Esophagus muscularis mucosa (tissue), 3 donors: ENCODE measurements around the gene BRCA2.

Experiments used
- POLR2A ChIP-seq: fragments of 450-650 bp; IDR thresholded peaks from one replicate; pipeline ENCODE4 v1.6.1; 2017; ENCODE audit warnings: antibody characterized with exemption, moderate library complexity, mild to moderate bottlenecking, low read depth
- TF ChIP-seq, protein P1 (sequence below), 3 experiments: fragments of 200-600 bp in 2 of 3; fragments of 450-650 bp in 1 of 3; sonication (generic) in 2 of 3; IDR thresholded peaks; one replicate each; pipeline ENCODE4 v1.5.1; 2017 to 2019; ENCODE audit warnings: antibody characterized with exemption in 3 of 3, mild to moderate bottlenecking in 2 of 3, moderate library complexity in 1 of 3

GRCh38 chr13:32330441-32330840, 15.1 kb downstream of the BRCA2 start:
- TF ChIP-seq POLR2A, result no peak
- TF ChIP-seq, protein P1, sequence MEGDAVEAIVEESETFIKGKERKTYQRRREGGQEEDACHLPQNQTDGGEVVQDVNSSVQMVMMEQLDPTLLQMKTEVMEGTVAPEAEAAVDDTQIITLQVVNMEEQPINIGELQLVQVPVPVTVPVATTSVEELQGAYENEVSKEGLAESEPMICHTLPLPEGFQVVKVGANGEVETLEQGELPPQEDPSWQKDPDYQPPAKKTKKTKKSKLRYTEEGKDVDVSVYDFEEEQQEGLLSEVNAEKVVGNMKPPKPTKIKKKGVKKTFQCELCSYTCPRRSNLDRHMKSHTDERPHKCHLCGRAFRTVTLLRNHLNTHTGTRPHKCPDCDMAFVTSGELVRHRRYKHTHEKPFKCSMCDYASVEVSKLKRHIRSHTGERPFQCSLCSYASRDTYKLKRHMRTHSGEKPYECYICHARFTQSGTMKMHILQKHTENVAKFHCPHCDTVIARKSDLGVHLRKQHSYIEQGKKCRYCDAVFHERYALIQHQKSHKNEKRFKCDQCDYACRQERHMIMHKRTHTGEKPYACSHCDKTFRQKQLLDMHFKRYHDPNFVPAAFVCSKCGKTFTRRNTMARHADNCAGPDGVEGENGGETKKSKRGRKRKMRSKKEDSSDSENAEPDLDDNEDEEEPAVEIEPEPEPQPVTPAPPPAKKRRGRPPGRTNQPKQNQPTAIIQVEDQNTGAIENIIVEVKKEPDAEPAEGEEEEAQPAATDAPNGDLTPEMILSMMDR (IDR thresholded peaks at IDR 0.05), result no peak
